ENCODE results near the gene VENTX.
A peak's percentile ranks its signal among the peaks of the same experiment; 100 is the strongest.
"Not testable (repeated sequence)": the region's sequence is repeated elsewhere in the genome, so short reads cannot be mapped to it uniquely, and the experiment has no call there.

VENTX gene

GRCh38 chr10:133226251-133226808 lies 11.3 kb upstream of the VENTX start:
- peaks cover 4% of the 10 kb centered on the region for H3K4me1 ChIP-seq (ENCODE audit: control insufficient read depth, insufficient read depth, low read length, poor library complexity, severe bottlenecking)
- peaks cover 17% of the 10 kb centered on the region for H3K27me3 ChIP-seq (replicated peaks; ENCODE audit: control insufficient read depth, insufficient read depth, low read length, poor library complexity, severe bottlenecking)
- DNase-seq = no peak
- no peak overlapping the region for H3K27ac ChIP-seq (ENCODE audit: insufficient read depth, low read length, poor library complexity, severe bottlenecking)
- no peaks in the 10 kb centered on the region for H3K36me3 ChIP-seq (ENCODE audit: control insufficient read depth, insufficient read depth, low read length)
- no peaks in the 10 kb centered on the region for H3K9me3 ChIP-seq (ENCODE audit: control insufficient read depth, low read length)
- H3K4me3 ChIP-seq (ENCODE audit: insufficient read depth, low read depth, low read length, poor library complexity, severe bottlenecking) = no peak overlapping the region

- Histone ChIP-seq H3K4me1 (ENCODE audit: control insufficient read depth, insufficient read depth, low read length, poor library complexity, severe bottlenecking) (peaks cover 4% of the 10 kb centered on the region), H3K36me3 (ENCODE audit: control insufficient read depth, insufficient read depth, low read length) (no peaks in the 10 kb centered on the region), H3K27ac (ENCODE audit: insufficient read depth, low read length, poor library complexity, severe bottlenecking) (no peak overlapping the region), H3K4me3 (ENCODE audit: insufficient read depth, low read depth, low read length, poor library complexity, severe bottlenecking) (no peak overlapping the region), H3K9me3 (ENCODE audit: control insufficient read depth, low read length) (no peaks in the 10 kb centered on the region), H3K27me3 (replicated peaks; ENCODE audit: control insufficient read depth, insufficient read depth, low read length, poor library complexity, severe bottlenecking) (peaks cover 24% of the 10 kb centered on the region)
- no peak for DNase-seq
Measured at GRCh38 chr10:133227256-133227655, 10.4 kb upstream of the VENTX start.

- Histone ChIP-seq H3K9me3 (ENCODE audit: control insufficient read depth, low read length) (no peaks in the 10 kb centered on the region), H3K4me3 (ENCODE audit: insufficient read depth, low read depth, low read length, poor library complexity, severe bottlenecking) (no peak overlapping the region), H3K27me3 (replicated peaks; ENCODE audit: control insufficient read depth, insufficient read depth, low read length, poor library complexity, severe bottlenecking) (peaks cover 24% of the 10 kb centered on the region), H3K4me1 (ENCODE audit: control insufficient read depth, insufficient read depth, low read length, poor library complexity, severe bottlenecking) (peaks cover 4% of the 10 kb centered on the region), H3K27ac (ENCODE audit: insufficient read depth, low read length, poor library complexity, severe bottlenecking) (no peak overlapping the region), H3K36me3 (ENCODE audit: control insufficient read depth, insufficient read depth, low read length) (no peaks in the 10 kb centered on the region)
- DNase-seq = no peak
Measured at GRCh38 chr10:133229265-133230043, 8.2 kb upstream of the VENTX start.

DNA sequence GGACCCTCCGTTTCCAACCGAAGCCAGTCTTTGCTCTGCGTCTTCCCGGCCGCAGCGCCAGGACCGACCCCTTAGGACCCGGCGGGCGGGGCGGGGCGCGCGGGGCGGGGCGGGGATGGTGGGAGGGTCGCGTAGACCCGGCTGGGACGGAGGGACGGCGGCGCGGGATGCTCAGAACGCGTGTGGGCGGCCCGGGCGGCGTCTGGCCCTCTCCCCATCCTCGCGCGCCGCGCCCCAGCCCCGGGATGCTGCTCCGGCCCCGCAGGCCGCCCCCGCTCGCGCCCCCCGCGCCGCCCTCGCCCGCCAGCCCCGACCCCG lies 7.7 kb upstream of the VENTX start, which contains the start of gene UTF1:
TSS of gene UTF1 (plus strand) at position 174 of the 318 bp plus-strand sequence. CDS start at position 246, 72 bp downstream.
- Histone ChIP-seq H3K9me3 (ENCODE audit: control insufficient read depth, low read length) (no peaks in the 10 kb centered on the region), H3K27me3 (replicated peaks; ENCODE audit: control insufficient read depth, insufficient read depth, low read length, poor library complexity, severe bottlenecking) (peaks cover 25% of the 10 kb centered on the region), H3K4me3 (ENCODE audit: insufficient read depth, low read depth, low read length, poor library complexity, severe bottlenecking) (no peak within 1 kb of the TSS), H3K4me1 (ENCODE audit: control insufficient read depth, insufficient read depth, low read length, poor library complexity, severe bottlenecking) (peaks cover 4% of the 10 kb centered on the region), H3K27ac (ENCODE audit: insufficient read depth, low read length, poor library complexity, severe bottlenecking) (no peak within 1 kb of the TSS), H3K36me3 (ENCODE audit: control insufficient read depth, insufficient read depth, low read length) (no peaks in the 10 kb centered on the region)
- DNase-seq = no peak

GRCh38 chr10:133230387-133231195 lies 7.1 kb upstream of the VENTX start:
- H3K36me3 ChIP-seq (ENCODE audit: control insufficient read depth, insufficient read depth, low read length) = no peaks in the 10 kb centered on the region
- H3K27ac ChIP-seq (ENCODE audit: insufficient read depth, low read length, poor library complexity, severe bottlenecking) = no peak overlapping the region
- H3K27me3 ChIP-seq (replicated peaks; ENCODE audit: control insufficient read depth, insufficient read depth, low read length, poor library complexity, severe bottlenecking) = peaks cover 30% of the 10 kb centered on the region
- DNase-seq = no peak
- H3K9me3 ChIP-seq (ENCODE audit: control insufficient read depth, low read length) = no peaks in the 10 kb centered on the region
- no peak overlapping the region for H3K4me3 ChIP-seq (ENCODE audit: insufficient read depth, low read depth, low read length, poor library complexity, severe bottlenecking)
- H3K4me1 ChIP-seq (ENCODE audit: control insufficient read depth, insufficient read depth, low read length, poor library complexity, severe bottlenecking) = peaks cover 10% of the 10 kb centered on the region

GRCh38 chr10:133231244-133231945 lies 6.3 kb upstream of the VENTX start:
- H3K36me3 ChIP-seq (ENCODE audit: control insufficient read depth, insufficient read depth, low read length) = no peaks in the 10 kb centered on the region
- no peaks in the 10 kb centered on the region for H3K9me3 ChIP-seq (ENCODE audit: control insufficient read depth, low read length)
- no peak overlapping the region for H3K4me3 ChIP-seq (ENCODE audit: insufficient read depth, low read depth, low read length, poor library complexity, severe bottlenecking)
- H3K27me3 ChIP-seq (replicated peaks; ENCODE audit: control insufficient read depth, insufficient read depth, low read length, poor library complexity, severe bottlenecking) = peaks cover 34% of the 10 kb centered on the region
- peaks cover 18% of the 10 kb centered on the region for H3K4me1 ChIP-seq (ENCODE audit: control insufficient read depth, insufficient read depth, low read length, poor library complexity, severe bottlenecking)
- no peak overlapping the region for H3K27ac ChIP-seq (ENCODE audit: insufficient read depth, low read length, poor library complexity, severe bottlenecking)
- no peak for DNase-seq

GRCh38 chr10:133231946-133232574 lies 5.6 kb upstream of the VENTX start:
- Histone ChIP-seq H3K36me3 (ENCODE audit: control insufficient read depth, insufficient read depth, low read length) (no peaks in the 10 kb centered on the region), H3K4me3 (ENCODE audit: insufficient read depth, low read depth, low read length, poor library complexity, severe bottlenecking) (no peak overlapping the region), H3K4me1 (ENCODE audit: control insufficient read depth, insufficient read depth, low read length, poor library complexity, severe bottlenecking) (peaks cover 24% of the 10 kb centered on the region), H3K27me3 (replicated peaks; ENCODE audit: control insufficient read depth, insufficient read depth, low read length, poor library complexity, severe bottlenecking) (peaks cover 40% of the 10 kb centered on the region), H3K9me3 (ENCODE audit: control insufficient read depth, low read length) (no peaks in the 10 kb centered on the region), H3K27ac (ENCODE audit: insufficient read depth, low read length, poor library complexity, severe bottlenecking) (no peak overlapping the region)
- no peak for DNase-seq

- peaks cover 33% of the 10 kb centered on the region for H3K4me1 ChIP-seq (ENCODE audit: control insufficient read depth, insufficient read depth, low read length, poor library complexity, severe bottlenecking)
- H3K27ac ChIP-seq (ENCODE audit: insufficient read depth, low read length, poor library complexity, severe bottlenecking); DNase-seq; H3K36me3 ChIP-seq (ENCODE audit: control insufficient read depth, insufficient read depth, low read length); H3K4me3 ChIP-seq (ENCODE audit: insufficient read depth, low read depth, low read length, poor library complexity, severe bottlenecking); H3K9me3 ChIP-seq (ENCODE audit: control insufficient read depth, low read length): not testable (repeated sequence)
- peaks cover 59% of the 10 kb centered on the region for H3K27me3 ChIP-seq (replicated peaks; ENCODE audit: control insufficient read depth, insufficient read depth, low read length, poor library complexity, severe bottlenecking)
Measured at GRCh38 chr10:133234796-133235195, 2.9 kb upstream of the VENTX start.

GRCh38 chr10:133235265-133235855 lies 2.3 kb upstream of the VENTX start:
- Histone ChIP-seq H3K4me3 (ENCODE audit: insufficient read depth, low read depth, low read length, poor library complexity, severe bottlenecking) (peak overlapping the region; percentile 55), H3K36me3 (ENCODE audit: control insufficient read depth, insufficient read depth, low read length) (no peaks in the 10 kb centered on the region), H3K27me3 (replicated peaks; ENCODE audit: control insufficient read depth, insufficient read depth, low read length, poor library complexity, severe bottlenecking) (peaks cover 63% of the 10 kb centered on the region), H3K27ac (ENCODE audit: insufficient read depth, low read length, poor library complexity, severe bottlenecking) (no peak overlapping the region), H3K9me3 (ENCODE audit: control insufficient read depth, low read length) (no peaks in the 10 kb centered on the region), H3K4me1 (ENCODE audit: control insufficient read depth, insufficient read depth, low read length, poor library complexity, severe bottlenecking) (peaks cover 33% of the 10 kb centered on the region)
- no peak for DNase-seq

Measured in effector memory CD4-positive, alpha-beta T cell (primary cell).